HEK293 (cell line): ENCODE results near the gene YPEL1.

ENCODE experiments used
- ATF2 ChIP-seq: fragments of 450-650 bp; formaldehyde crosslinking; IDR thresholded peaks from 2 replicates; pipeline ENCODE4 v1.5.1; 2016; ENCODE audit warnings: missing biosample characterization, missing genetic modification characterization, low read depth
- FEZF1 ChIP-seq: fragments of 450-650 bp; formaldehyde crosslinking; IDR thresholded peaks from 2 replicates; pipeline ENCODE4 v1.5.1; 2016; ENCODE audit warnings: missing biosample characterization, missing genetic modification characterization
- OSR2 ChIP-seq: fragments of 450-650 bp; formaldehyde crosslinking; IDR thresholded peaks from 2 replicates; pipeline ENCODE4 v1.5.1; 2016; ENCODE audit warnings: missing biosample characterization, missing genetic modification characterization
- PATZ1 ChIP-seq: fragments of 450-650 bp; formaldehyde crosslinking; IDR thresholded peaks from 2 replicates; pipeline ENCODE4 v1.5.1; 2016; ENCODE audit warnings: missing biosample characterization, missing genetic modification characterization
- SP7 ChIP-seq: fragments of 450-650 bp; formaldehyde crosslinking; IDR thresholded peaks from 2 replicates; pipeline ENCODE4 v1.5.1; 2016; ENCODE audit warnings: missing biosample characterization, missing genetic modification characterization
- WT1 ChIP-seq: fragments of 450-650 bp; formaldehyde crosslinking; IDR thresholded peaks from 2 replicates; pipeline ENCODE4 v1.5.1; 2016; ENCODE audit warnings: missing biosample characterization, missing genetic modification characterization
- ZBTB21 ChIP-seq: fragments of 450-650 bp; formaldehyde crosslinking; IDR thresholded peaks from 2 replicates; pipeline ENCODE4 v1.5.1; 2017; ENCODE audit warnings: missing biosample characterization, missing genetic modification characterization
- ZNF184 ChIP-seq: fragments of 450-650 bp; IDR thresholded peaks from 2 replicates; pipeline ENCODE4 v1.5.1; 2018; ENCODE audit warnings: missing biosample characterization, mild to moderate bottlenecking, missing genetic modification characterization
- ZNF248 ChIP-seq: fragments of 450-650 bp; formaldehyde crosslinking; IDR thresholded peaks from 2 replicates; pipeline ENCODE4 v1.5.1; 2017; ENCODE audit warnings: missing biosample characterization, missing genetic modification characterization
- ZNF266 ChIP-seq: fragments of 450-650 bp; formaldehyde crosslinking; IDR thresholded peaks from 2 replicates; pipeline ENCODE4 v1.5.1; 2016; ENCODE audit warnings: missing biosample characterization, missing genetic modification characterization, low read depth
- ZNF324 ChIP-seq: fragments of 450-650 bp; formaldehyde crosslinking; IDR thresholded peaks from 2 replicates; pipeline ENCODE4 v1.5.1; 2016; ENCODE audit warnings: missing biosample characterization, missing genetic modification characterization
- ZNF341 ChIP-seq: fragments of 450-650 bp; formaldehyde crosslinking; IDR thresholded peaks from 2 replicates; pipeline ENCODE4; 2016; ENCODE audit warnings: low read depth, missing biosample characterization, missing genetic modification characterization
- ZNF404 ChIP-seq: fragments of 450-650 bp; formaldehyde crosslinking; IDR thresholded peaks from 2 replicates; pipeline ENCODE4 v1.5.1; 2017; ENCODE audit warnings: missing biosample characterization, missing genetic modification characterization
- ZNF416 ChIP-seq: fragments of 450-650 bp; formaldehyde crosslinking; IDR thresholded peaks from 2 replicates; pipeline ENCODE4 v1.5.1; 2016; ENCODE audit warnings: missing biosample characterization, missing genetic modification characterization
- ZNF501 ChIP-seq: fragments of 450-650 bp; formaldehyde crosslinking; IDR thresholded peaks from 2 replicates; pipeline ENCODE4 v1.5.1; 2016; ENCODE audit warnings: missing biosample characterization, missing genetic modification characterization
- ZNF600 ChIP-seq: fragments of 450-650 bp; formaldehyde crosslinking; IDR thresholded peaks from 2 replicates; pipeline ENCODE4 v1.5.1; 2016; ENCODE audit warnings: missing biosample characterization, missing genetic modification characterization
- ZNF610 ChIP-seq: fragments of 450-650 bp; formaldehyde crosslinking; IDR thresholded peaks from 2 replicates; pipeline ENCODE4 v1.5.1; 2016; ENCODE audit warnings: missing biosample characterization, missing genetic modification characterization, borderline replicate concordance
- ZNF629 ChIP-seq: fragments of 450-650 bp; formaldehyde crosslinking; IDR thresholded peaks from 2 replicates; pipeline ENCODE4 v1.5.1; 2017; ENCODE audit warnings: missing biosample characterization, missing genetic modification characterization
- ZNF660 ChIP-seq: fragments of 450-650 bp; IDR thresholded peaks from 2 replicates; pipeline ENCODE4 v1.5.1; 2018; ENCODE audit warnings: missing biosample characterization, mild to moderate bottlenecking, missing genetic modification characterization
- ZNF692 ChIP-seq: fragments of 450-650 bp; formaldehyde crosslinking; IDR thresholded peaks from 2 replicates; pipeline ENCODE4 v1.5.1; 2016; ENCODE audit warnings: missing biosample characterization, missing genetic modification characterization
- TF ChIP-seq, protein P1 (sequence below): fragments of 450-650 bp; formaldehyde crosslinking; IDR thresholded peaks from 2 replicates; pipeline ENCODE4 v1.5.1; 2016; ENCODE audit warnings: missing biosample characterization, missing genetic modification characterization
- TF ChIP-seq, protein P2 (sequence below): fragments of 450-650 bp; formaldehyde crosslinking; conservative IDR thresholded peaks from 2 replicates; pipeline ENCODE4 v1.5.1; 2016; ENCODE audit warnings: low read depth, missing biosample characterization, missing genetic modification characterization
- TF ChIP-seq, protein P3 (sequence below): fragments of 450-650 bp; formaldehyde crosslinking; IDR thresholded peaks from 2 replicates; pipeline ENCODE4 v1.5.1; 2016; ENCODE audit warnings: missing biosample characterization, missing genetic modification characterization
- TF ChIP-seq, protein P4 (sequence below): fragments of 450-650 bp; formaldehyde crosslinking; IDR thresholded peaks from 2 replicates; pipeline ENCODE4 v1.5.1; 2016; ENCODE audit warnings: missing biosample characterization, missing genetic modification characterization

YPEL1 gene

DNA sequence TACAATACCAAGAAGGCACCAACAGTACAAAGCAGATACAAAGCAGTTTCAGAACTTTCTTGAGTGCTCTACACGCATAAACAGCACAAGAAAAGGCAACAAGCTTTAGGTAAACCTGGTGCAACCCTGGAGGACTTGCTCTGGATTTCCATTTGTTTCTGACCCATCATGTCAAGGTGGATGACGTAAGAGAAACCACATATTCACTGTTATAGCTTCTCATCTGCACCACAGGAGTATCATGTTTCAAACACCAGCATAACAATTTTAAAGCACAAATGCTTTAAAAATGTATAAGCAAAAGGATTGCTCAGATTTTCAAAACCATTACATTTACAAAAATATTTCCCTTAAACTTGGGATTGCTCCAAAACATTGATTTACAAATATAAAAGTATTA, 25.0 kb upstream of the YPEL1 start (continued):
- TF ChIP-seq PATZ1 (no peak), SP7 (tag by site-specific recombination) (peak; percentile 60), ZNF184 (0 out of 2 replicates have a peak, but pooled peaks have one; percentile 21), ZNF660 (peak; percentile 62; the same call in 1 of the 2 replicates), ZNF692 (tag by site-specific recombination) (0 out of 2 replicates have a peak, but pooled peaks have one; percentile 37), ZNF341 (tag by site-specific recombination) (no peak), ATF2 (tag by site-specific recombination) (peak; percentile 94), ZNF416 (no peak), WT1 (no peak), ZNF266 (tag by site-specific recombination) (no peak), OSR2 (tag by site-specific recombination) (peak; percentile 30; the same call in 1 of the 2 replicates), ZNF248 (tag by site-specific recombination) (no peak), ZNF600 (peak; percentile 66), ZNF610 (tag by site-specific recombination) (no peak), ZNF629 (tag by site-specific recombination) (peak; percentile 91), FEZF1 (peak; percentile 66), ZBTB21 (peak; percentile 86), ZNF404 (no peak), ZNF501 (tag by site-specific recombination) (no peak), ZNF324 (tag by site-specific recombination) (peak; percentile 39; the same call in 1 of the 2 replicates)
- TF ChIP-seq, protein P1, sequence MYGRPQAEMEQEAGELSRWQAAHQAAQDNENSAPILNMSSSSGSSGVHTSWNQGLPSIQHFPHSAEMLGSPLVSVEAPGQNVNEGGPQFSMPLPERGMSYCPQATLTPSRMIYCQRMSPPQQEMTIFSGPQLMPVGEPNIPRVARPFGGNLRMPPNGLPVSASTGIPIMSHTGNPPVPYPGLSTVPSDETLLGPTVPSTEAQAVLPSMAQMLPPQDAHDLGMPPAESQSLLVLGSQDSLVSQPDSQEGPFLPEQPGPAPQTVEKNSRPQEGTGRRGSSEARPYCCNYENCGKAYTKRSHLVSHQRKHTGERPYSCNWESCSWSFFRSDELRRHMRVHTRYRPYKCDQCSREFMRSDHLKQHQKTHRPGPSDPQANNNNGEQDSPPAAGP (tag by site-specific recombination) = no peak
- TF ChIP-seq, protein P2, sequence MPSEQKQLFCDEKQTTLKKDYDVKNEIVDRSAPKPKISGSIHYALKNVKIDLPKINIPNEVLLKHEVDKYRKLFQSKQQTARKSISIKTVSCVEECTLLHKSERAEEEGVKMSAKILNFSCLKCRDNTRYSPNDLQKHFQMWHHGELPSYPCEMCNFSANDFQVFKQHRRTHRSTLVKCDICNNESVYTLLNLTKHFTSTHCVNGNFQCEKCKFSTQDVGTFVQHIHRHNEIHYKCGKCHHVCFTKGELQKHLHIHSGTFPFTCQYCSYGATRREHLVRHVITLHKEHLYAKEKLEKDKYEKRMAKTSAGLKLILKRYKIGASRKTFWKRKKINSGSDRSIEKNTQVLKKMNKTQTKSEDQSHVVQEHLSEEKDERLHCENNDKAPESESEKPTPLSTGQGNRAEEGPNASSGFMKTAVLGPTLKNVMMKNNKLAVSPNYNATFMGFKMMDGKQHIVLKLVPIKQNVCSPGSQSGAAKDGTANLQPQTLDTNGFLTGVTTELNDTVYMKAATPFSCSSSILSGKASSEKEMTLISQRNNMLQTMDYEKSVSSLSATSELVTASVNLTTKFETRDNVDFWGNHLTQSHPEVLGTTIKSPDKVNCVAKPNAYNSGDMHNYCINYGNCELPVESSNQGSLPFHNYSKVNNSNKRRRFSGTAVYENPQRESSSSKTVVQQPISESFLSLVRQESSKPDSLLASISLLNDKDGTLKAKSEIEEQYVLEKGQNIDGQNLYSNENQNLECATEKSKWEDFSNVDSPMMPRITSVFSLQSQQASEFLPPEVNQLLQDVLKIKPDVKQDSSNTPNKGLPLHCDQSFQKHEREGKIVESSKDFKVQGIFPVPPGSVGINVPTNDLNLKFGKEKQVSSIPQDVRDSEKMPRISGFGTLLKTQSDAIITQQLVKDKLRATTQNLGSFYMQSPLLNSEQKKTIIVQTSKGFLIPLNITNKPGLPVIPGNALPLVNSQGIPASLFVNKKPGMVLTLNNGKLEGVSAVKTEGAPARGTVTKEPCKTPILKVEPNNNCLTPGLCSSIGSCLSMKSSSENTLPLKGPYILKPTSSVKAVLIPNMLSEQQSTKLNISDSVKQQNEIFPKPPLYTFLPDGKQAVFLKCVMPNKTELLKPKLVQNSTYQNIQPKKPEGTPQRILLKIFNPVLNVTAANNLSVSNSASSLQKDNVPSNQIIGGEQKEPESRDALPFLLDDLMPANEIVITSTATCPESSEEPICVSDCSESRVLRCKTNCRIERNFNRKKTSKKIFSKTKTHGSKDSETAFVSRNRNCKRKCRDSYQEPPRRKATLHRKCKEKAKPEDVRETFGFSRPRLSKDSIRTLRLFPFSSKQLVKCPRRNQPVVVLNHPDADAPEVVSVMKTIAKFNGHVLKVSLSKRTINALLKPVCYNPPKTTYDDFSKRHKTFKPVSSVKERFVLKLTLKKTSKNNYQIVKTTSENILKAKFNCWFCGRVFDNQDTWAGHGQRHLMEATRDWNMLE = no peak
- TF ChIP-seq, protein P3, sequence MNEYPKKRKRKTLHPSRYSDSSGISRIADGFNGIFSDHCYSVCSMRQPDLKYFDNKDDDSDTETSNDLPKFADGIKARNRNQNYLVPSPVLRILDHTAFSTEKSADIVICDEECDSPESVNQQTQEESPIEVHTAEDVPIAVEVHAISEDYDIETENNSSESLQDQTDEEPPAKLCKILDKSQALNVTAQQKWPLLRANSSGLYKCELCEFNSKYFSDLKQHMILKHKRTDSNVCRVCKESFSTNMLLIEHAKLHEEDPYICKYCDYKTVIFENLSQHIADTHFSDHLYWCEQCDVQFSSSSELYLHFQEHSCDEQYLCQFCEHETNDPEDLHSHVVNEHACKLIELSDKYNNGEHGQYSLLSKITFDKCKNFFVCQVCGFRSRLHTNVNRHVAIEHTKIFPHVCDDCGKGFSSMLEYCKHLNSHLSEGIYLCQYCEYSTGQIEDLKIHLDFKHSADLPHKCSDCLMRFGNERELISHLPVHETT (tag by site-specific recombination) = peak; percentile 43; the same call in 1 of the 2 replicates
- TF ChIP-seq, protein P4, sequence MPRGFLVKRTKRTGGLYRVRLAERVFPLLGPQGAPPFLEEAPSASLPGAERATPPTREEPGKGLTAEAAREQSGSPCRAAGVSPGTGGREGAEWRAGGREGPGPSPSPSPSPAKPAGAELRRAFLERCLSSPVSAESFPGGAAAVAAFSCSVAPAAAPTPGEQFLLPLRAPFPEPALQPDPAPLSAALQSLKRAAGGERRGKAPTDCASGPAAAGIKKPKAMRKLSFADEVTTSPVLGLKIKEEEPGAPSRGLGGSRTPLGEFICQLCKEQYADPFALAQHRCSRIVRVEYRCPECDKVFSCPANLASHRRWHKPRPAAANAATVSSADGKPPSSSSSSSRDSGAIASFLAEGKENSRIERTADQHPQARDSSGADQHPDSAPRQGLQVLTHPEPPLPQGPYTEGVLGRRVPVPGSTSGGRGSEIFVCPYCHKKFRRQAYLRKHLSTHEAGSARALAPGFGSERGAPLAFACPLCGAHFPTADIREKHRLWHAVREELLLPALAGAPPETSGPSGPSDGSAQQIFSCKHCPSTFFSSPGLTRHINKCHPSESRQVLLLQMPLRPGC = peak; percentile 34; the same call in 1 of the 2 replicates
